Measurements from ENCODE around the gene SLC35F5.
A peak's percentile ranks its signal among the peaks of the same experiment; 100 is the strongest.

Gene SLC35F5

DNA sequence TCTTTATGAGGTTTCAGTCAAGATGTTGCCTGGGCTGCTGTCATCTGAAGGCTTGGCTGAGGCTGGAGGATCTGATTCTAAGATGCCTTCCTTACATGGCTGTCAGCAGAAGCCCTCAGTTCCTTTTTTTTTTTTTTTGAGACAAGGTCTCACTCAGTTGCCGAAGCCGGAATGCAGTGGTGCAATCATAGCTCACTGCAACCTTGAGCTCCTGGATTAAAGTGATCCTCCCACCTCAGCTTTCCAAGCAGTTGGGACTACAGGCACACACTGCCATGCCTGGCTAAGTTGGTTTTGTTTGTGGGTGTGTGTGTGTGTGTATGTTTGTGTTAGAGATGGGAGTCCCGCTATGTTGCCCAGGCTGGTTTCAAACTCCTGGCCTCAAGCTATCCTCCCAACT is 13.1 kb upstream of the SLC35F5 start:
- no peak for FAIRE-seq
- TF ChIP-seq POLR2A (IDR thresholded peaks at IDR 0.05; ENCODE audit: low read depth, low read length), result no peak
- no peak for DNase-seq (ENCODE audit: insufficient read length, low spot score)

DNA sequence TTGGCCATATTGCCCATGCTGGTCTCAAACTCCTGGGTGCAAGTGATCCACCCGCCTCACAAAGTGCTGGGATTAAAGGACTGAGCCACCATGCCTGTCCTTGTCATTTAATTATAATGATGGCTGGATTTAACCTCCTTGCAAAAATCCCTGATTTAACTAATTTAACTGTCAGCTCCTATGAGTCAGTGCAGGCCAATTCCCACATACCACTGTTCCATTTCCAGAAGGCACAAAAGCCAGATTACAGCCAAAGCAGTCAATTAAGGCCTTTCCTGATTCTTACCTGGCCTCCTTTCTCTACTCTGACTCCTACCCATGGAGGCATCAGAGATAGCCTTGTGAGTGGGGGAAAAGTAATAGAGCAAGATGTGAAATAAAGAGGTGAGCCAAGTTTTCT is 12.3 kb upstream of the SLC35F5 start:
- no peak for TF ChIP-seq POLR2A (IDR thresholded peaks at IDR 0.05; ENCODE audit: low read depth, low read length)
- DNase-seq (ENCODE audit: insufficient read length, low spot score) (no peak), FAIRE-seq (no peak)

DNA sequence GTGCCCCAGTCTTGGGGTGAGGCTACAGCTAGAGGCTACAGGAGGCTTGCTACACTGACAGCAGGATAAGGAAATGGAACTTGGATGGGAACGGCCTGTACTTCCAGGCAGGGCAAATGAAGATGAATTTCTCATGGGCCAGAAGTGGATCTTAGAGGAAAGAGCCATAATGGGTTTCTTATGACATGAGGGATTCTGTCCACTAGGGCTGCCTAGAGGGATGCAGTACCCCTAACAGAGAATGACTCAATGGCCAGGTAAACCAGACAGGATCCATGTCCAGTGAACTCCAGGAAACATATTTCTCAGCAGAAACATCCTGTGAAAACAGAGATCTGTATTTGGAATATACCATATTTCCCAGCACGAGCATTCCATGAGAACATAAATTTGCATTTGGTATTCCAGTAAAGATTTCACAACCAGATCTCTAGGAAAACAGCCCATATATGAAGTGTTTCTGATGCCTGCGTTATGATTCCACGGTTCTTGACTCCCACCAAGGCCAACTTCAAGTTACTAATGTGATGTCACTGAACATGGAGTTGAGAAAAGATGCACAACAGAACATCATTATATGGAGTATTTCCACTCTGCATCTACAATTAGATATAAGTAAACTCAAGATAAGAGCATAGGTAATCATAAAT is 11.5 kb upstream of the SLC35F5 start:
- DNase-seq (ENCODE audit: insufficient read length, low spot score), result no peak
- no peak for TF ChIP-seq POLR2A (IDR thresholded peaks at IDR 0.05; ENCODE audit: low read depth, low read length)
- no peak for FAIRE-seq

DNA sequence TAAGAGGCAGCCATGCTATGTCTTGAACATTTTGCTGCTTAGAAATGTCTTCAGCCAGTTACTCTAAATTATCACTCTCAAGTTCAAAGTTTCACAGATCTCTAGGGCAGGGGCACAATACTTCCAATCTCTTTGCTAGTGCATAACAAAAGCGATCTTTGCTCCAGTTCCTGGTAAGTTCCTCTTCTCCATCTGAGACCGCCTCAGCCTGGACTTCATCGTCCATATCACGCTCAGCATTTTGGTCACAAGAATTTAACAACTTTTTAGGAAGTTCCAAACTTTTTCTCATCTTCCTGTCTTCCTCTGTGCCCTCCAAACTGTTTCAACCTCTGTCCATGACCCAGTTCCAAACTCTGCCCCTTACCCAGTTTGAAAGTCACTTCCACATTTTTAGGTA is 8.8 kb upstream of the SLC35F5 start:
- FAIRE-seq (no peak), DNase-seq (ENCODE audit: insufficient read length, low spot score) (no peak)
- TF ChIP-seq POLR2A (IDR thresholded peaks at IDR 0.05; ENCODE audit: low read depth, low read length), result no peak

DNA sequence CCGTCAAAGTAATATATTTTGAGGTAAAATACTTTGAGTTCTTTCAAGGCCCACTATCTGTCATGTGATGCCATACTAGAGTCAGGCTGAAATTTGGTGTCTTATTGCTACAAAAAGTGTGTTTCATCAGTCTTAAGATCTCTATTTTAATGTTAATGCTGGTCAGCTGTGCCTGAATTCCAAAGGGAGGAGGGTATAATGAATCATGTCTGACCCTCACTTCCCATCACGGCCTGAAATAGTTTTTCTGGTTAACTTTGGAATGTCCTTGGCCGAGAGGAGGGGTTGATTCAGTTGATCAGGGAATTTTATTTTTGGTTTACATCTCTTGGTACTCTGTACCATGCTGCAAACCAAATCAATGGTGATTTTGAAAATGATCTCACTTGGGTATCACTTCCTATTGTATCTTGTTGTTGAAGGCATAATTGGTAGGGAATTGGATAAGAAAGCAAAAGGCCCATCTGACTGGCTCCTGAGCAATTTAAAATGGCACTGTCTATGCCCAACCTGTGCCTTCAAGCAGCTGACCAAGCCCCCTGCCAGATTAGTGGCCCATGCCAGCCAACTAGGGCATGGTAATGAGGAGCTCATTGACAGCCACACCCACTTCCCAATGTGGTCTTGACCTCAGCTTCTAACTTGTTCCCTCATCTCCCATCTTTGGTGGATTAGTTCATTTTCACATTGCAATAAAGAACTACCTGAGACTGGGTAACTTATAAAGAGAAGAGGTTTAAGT is 6.1 kb upstream of the SLC35F5 start:
- FAIRE-seq (peak; percentile 33), DNase-seq (ENCODE audit: insufficient read length, low spot score) (no peak)
- TF ChIP-seq POLR2A (IDR thresholded peaks at IDR 0.05; ENCODE audit: low read depth, low read length), result no peak

DNA sequence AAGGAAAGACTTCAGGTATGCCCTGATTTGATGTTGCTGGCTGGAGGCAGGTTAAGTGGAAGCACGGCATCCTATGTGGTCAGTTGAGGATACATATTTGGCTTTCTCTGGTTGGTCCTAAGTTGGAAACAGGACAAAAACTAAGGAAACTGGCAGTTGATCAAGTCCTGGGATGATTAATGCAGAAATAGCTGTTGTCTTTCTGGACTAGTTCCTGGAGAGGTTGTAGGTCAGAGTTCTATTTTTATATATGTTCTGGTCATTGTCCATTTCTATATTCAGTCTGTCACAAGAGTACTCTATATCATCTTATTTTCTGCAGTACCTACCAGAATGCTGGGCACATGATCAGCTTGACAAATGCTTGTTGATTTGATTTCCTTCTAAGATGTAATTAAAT is 4.0 kb upstream of the SLC35F5 start:
- no peak for TF ChIP-seq POLR2A (IDR thresholded peaks at IDR 0.05; ENCODE audit: low read depth, low read length)
- no peak for FAIRE-seq
- DNase-seq (ENCODE audit: insufficient read length, low spot score), result no peak

DNA sequence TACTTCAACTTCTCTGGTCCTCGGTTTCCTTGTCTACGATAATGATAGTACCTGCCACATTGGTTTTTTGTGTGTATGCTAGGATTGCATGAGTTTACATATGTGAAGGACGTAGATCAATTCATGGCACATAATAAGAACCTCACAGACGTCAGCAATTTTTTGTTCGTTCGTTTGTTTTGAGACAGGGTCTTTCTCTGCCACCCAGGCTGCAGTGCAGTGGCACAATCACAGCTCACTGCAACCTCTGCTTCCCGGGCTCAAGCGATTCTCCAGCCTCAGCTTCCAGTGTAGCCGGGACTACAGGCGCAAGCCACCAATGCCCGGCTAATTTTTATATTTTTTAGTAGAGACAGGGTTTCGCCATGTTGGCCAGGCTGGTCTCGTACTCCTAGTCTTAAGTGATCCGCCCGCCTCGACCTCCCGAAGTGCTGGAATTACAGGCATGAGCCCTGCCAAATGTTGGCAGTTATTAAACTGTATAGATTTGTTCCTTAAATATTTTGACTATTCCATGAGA is 756 bp upstream of the SLC35F5 start:
- TF ChIP-seq POLR2A (IDR thresholded peaks at IDR 0.05; ENCODE audit: low read depth, low read length), result no peak
- no peak for DNase-seq (ENCODE audit: insufficient read length, low spot score)
- FAIRE-seq, result no peak

DNA sequence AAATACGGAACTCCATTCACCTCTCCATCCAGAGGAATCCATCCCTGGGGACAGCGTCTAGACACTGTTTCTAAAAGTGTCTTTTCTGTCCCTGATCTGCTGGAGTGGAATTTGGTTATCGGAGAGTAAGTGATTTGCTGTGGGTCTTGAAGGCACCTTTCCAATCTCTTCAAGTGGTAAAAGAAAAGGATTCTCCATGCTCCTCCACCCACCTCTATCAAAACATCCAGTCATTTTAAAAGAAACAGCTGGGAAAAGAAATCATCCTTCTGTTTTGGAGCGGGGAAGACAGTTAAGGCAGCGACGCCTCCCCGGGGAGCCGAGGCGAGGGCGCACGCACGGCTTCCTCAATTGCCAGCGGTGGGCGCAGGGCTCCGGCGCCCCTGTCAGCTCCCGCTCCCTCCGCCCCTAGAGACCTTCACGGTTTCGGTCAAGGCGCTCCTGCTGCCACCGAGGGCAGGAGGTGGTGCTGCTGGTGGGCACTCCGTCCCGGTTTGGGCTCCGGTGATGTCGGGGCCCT is 547 bp downstream of the SLC35F5 start:
- DNase-seq (ENCODE audit: insufficient read length, low spot score) (no peak), FAIRE-seq (no peak)
- TF ChIP-seq POLR2A (IDR thresholded peaks at IDR 0.05; ENCODE audit: low read depth, low read length), result no peak

DNA sequence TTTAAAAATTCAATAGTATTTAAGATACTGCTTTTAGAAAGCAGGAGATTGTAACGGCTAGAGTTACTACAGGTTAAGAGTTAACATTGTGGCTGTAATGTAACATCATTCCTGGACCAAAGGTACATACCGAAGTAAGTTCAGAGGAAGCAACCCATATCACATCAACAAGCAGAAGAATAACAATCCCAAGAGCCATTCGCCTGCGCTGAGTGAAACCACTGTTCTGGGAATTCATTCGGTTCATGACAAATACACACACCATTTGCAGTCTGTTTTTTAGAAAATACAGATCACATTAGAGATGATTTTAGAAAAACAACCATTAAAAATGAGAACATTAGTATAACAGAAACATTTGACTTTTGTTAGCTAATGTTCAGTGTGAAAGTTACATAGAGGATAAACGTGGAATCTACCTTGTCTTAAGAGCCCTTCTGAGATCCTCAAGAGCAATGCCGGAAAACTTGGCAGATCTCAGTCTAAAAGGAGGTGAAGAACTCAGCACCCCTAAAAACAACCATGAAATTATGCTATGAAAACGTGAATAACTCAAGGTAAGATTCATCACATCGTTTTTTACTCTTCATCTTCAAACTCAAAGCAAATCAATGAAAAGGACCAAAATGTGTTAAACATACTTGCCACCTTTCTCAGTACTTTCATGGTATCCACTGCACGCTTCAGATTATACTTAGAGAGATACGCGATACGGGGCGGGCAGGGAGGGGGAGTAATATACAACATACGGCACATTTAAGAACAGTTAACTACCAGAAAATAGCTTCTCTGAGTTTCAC is 1.2 kb downstream of the SLC35F5 start:
- TF ChIP-seq POLR2A (IDR thresholded peaks at IDR 0.05; ENCODE audit: low read depth, low read length), result no peak
- FAIRE-seq (no peak), DNase-seq (ENCODE audit: insufficient read length, low spot score) (no peak)

DNA sequence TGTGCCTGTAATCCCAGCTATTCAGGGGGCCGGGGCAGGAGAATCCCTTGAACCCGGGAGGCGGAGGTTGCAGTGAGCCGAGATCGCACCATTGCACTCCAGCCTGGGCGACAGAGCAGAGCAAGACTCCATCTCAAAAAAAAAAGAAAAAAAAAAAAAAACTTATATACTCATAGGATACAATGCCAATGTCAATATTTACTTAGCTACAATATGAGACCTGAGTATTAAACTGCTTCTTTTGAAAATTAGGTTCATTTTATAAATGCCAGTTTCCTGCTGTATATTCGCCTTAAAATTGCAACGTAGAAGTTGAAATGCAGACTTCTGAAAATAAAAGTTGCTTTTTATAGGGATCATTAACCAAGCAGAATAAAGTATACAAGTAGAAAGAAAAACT is 2.3 kb downstream of the SLC35F5 start:
- DNase-seq (ENCODE audit: insufficient read length, low spot score) (no peak), FAIRE-seq (no peak)
- TF ChIP-seq POLR2A (IDR thresholded peaks at IDR 0.05; ENCODE audit: low read depth, low read length), result no peak

DNA sequence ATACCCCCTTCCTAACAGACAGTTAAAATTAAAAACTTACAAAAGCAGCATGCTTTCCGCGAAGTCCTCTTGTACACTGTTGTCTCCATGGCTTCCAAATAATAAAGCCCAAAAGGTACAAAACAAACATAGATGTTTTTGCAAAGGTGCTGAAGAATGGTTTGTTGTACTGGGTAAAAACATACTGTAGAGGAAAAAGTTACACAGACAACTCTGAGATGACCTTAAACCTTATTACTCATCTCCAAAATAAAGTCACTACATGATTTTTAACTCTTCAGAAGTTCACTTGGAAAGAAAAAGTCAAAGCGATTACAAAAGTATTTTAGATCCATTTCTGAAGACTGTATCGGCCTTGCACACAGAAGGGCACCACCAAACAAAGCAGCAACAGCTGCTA is 6.1 kb downstream of the SLC35F5 start:
- TF ChIP-seq POLR2A (IDR thresholded peaks at IDR 0.05; ENCODE audit: low read depth, low read length), result no peak
- no peak for FAIRE-seq

DNA sequence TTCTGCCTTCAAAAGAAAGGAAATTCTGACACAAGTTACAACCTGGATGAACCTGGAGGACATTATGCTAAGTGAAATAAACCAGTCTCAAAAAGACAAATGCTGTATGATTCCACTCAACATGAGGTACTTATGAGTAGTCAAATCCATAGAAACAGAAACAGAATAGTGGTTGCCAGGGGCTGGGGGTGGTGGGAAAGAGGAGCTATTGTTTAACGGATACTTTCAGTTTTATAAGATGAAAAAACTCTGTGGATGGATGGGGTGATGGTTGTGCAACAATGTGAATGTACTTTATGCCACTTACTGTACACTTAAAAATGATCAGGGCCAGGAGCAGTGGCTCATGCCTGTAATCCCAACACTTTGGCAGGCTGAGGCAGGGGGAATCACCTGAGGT is 15.4 kb downstream of the SLC35F5 start:
- no peak for FAIRE-seq
- DNase-seq (ENCODE audit: insufficient read length, low spot score), result no peak
- no peak for TF ChIP-seq POLR2A (IDR thresholded peaks at IDR 0.05; ENCODE audit: low read depth, low read length)

More for the DNA sequence above, 6.1 kb downstream of the SLC35F5 start:
- no peak for DNase-seq (ENCODE audit: insufficient read length, low spot score)

DNA sequence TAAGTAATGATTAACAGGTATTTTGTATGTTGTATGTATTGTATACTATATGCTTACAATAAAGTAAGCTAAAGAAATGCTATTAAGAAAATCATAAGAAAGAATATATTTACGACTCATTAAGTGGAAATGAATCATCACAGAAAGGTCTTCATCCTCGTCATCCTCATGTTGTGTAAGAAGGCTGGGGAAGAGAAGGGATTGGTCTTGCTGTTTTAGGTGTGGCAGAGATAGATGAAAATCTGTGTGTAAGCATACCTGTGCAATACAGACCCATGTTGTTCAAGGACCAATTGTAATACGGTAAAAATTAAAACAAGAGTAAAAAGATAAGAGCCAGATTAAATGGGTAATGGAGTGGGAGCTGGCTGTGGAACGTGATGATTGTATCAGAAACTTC is 16.6 kb downstream of the SLC35F5 start:
- no peak for FAIRE-seq
- no peak for DNase-seq (ENCODE audit: insufficient read length, low spot score)
- no peak for TF ChIP-seq POLR2A (IDR thresholded peaks at IDR 0.05; ENCODE audit: low read depth, low read length)

DNA sequence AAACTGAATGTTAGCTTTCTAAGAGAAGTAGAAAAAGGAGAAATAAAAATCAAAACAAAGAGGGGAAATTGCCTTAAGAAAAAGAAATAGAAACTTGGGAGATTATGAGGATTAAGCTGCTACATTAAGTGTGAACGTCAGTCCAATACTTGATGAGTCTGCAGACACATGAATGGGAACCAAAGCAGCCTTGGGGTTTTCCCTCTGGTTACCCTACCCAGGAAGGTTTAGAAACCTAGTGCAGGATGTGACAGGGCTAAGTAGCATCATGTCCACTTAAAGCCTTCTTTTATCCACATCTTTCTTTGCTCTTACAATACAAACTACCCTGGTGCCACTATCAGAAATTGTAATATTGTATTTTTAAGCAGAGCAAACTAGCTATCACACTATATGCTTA is 22.3 kb downstream of the SLC35F5 start:
- TF ChIP-seq POLR2A (IDR thresholded peaks at IDR 0.05; ENCODE audit: low read depth, low read length), result no peak
- FAIRE-seq (no peak), DNase-seq (ENCODE audit: insufficient read length, low spot score) (no peak)

Data from H54 (cell line).